Ishikawa (cell line): ENCODE results near the gene DPYD.

ENCODE experiments used
- CEBPB ChIP-seq: IDR thresholded peaks from 2 replicates; pipeline ENCODE4 v1.6.1; 2012
- CREB1 ChIP-seq: IDR thresholded peaks from 2 replicates; pipeline ENCODE4 v1.6.1; 2012; ENCODE audit warnings: low read depth
- EGR1 ChIP-seq: IDR thresholded peaks from 2 replicates; pipeline ENCODE4 v1.6.1; 2012
- EP300 ChIP-seq: IDR thresholded peaks from 2 replicates; pipeline ENCODE4 v1.6.1; 2012; ENCODE audit warnings: borderline replicate concordance
- FOXM1 ChIP-seq: IDR thresholded peaks from 2 replicates; pipeline ENCODE4 v1.6.1; 2012; ENCODE audit warnings: low read depth, borderline replicate concordance
- NFIC ChIP-seq: IDR thresholded peaks from 2 replicates; pipeline ENCODE4 v1.6.1; 2012
- RAD21 ChIP-seq: IDR thresholded peaks from 2 replicates; pipeline ENCODE4 v1.6.1; 2012; ENCODE audit warnings: low read depth
- TAF1 ChIP-seq: IDR thresholded peaks from 2 replicates; pipeline ENCODE4 v1.6.1; 2012; ENCODE audit warnings: low read depth, mild to moderate bottlenecking
- TCF12 ChIP-seq: IDR thresholded peaks from 2 replicates; pipeline ENCODE4 v1.6.1; 2012; ENCODE audit warnings: low read depth
- TEAD4 ChIP-seq: IDR thresholded peaks from 2 replicates; pipeline ENCODE4 v1.6.1; 2012
- YY1 ChIP-seq: IDR thresholded peaks from 2 replicates; pipeline ENCODE4 v1.6.1; 2012; ENCODE audit warnings: low read depth
- ZBTB7A ChIP-seq: IDR thresholded peaks from 2 replicates; pipeline ENCODE4 v1.6.1; 2012; ENCODE audit warnings: low read depth
- TF ChIP-seq, protein P1 (sequence below): IDR thresholded peaks from 2 replicates; pipeline ENCODE4 v1.6.1; 2012; ENCODE audit warnings: low read depth, mild to moderate bottlenecking
- TF ChIP-seq, protein P2 (sequence below): IDR thresholded peaks from 2 replicates; pipeline ENCODE4 v1.6.1; 2012
- TF ChIP-seq, protein P3 (sequence below): IDR thresholded peaks from 2 replicates; pipeline ENCODE4 v1.6.1; 2012

DPYD gene

DNA sequence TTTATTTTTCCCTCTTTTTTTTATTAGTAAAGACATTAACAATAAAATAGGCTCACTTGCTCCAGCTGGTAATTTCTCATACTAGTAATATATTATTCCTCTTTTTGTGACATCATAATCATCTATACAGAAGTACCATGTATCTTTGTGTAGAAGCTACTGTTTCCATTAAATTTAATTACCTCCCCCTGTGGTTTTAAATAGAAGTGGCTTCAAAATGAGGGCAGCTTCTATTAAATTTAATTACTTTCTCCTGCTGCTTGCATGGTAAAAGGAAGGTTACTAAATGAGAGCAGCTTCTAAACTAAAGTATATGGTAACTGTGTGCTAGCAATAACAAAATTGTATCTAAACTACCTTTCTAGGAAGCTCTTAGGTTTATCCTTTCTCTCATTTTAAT, 94.0 kb downstream of the DPYD start:
- TF ChIP-seq TCF12: no peak
- TF ChIP-seq EP300: no peak
- TF ChIP-seq, protein P1, sequence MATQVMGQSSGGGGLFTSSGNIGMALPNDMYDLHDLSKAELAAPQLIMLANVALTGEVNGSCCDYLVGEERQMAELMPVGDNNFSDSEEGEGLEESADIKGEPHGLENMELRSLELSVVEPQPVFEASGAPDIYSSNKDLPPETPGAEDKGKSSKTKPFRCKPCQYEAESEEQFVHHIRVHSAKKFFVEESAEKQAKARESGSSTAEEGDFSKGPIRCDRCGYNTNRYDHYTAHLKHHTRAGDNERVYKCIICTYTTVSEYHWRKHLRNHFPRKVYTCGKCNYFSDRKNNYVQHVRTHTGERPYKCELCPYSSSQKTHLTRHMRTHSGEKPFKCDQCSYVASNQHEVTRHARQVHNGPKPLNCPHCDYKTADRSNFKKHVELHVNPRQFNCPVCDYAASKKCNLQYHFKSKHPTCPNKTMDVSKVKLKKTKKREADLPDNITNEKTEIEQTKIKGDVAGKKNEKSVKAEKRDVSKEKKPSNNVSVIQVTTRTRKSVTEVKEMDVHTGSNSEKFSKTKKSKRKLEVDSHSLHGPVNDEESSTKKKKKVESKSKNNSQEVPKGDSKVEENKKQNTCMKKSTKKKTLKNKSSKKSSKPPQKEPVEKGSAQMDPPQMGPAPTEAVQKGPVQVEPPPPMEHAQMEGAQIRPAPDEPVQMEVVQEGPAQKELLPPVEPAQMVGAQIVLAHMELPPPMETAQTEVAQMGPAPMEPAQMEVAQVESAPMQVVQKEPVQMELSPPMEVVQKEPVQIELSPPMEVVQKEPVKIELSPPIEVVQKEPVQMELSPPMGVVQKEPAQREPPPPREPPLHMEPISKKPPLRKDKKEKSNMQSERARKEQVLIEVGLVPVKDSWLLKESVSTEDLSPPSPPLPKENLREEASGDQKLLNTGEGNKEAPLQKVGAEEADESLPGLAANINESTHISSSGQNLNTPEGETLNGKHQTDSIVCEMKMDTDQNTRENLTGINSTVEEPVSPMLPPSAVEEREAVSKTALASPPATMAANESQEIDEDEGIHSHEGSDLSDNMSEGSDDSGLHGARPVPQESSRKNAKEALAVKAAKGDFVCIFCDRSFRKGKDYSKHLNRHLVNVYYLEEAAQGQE: no peak
- TF ChIP-seq ZBTB7A: no peak
- TF ChIP-seq, protein P2, sequence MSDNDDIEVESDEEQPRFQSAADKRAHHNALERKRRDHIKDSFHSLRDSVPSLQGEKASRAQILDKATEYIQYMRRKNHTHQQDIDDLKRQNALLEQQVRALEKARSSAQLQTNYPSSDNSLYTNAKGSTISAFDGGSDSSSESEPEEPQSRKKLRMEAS: no peak
- TF ChIP-seq CEBPB: no peak
- no peak for TF ChIP-seq TEAD4
- TF ChIP-seq YY1: no peak
- TF ChIP-seq EGR1: no peak
- no peak for TF ChIP-seq CREB1
- TF ChIP-seq FOXM1: no peak
- no peak for TF ChIP-seq RAD21
- TF ChIP-seq NFIC: no peak
- TF ChIP-seq, protein P3, sequence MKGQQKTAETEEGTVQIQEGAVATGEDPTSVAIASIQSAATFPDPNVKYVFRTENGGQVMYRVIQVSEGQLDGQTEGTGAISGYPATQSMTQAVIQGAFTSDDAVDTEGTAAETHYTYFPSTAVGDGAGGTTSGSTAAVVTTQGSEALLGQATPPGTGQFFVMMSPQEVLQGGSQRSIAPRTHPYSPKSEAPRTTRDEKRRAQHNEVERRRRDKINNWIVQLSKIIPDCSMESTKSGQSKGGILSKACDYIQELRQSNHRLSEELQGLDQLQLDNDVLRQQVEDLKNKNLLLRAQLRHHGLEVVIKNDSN: no peak
- TF ChIP-seq TAF1: no peak

- TF ChIP-seq, protein P1: no peak
- no peak for TF ChIP-seq EGR1
- TF ChIP-seq ZBTB7A: no peak
These were observed 96.2 kb downstream of the DPYD start for GRCh38 chr1:97824624-97825023.

DNA sequence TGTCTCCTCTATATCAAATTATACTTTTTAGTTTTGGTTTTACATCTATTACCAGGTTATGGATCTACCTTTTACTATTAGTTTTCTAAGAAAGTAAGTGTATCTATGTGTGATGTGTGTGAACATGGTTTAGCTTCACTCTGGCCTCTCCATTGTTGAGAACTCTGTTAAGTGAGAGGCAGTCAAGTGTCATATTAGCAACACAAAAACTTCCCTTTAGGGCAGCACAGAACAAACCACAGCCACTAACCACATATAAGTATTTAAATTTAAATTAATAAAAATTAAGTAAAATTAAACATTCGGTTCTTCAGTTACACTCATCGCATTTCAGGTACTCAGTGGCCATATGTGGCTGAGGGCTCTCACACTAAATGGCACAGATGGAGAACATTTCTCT, 96.6 kb downstream of the DPYD start:
- TF ChIP-seq EGR1: no peak
- TF ChIP-seq, protein P1: no peak
- no peak for TF ChIP-seq FOXM1
- no peak for TF ChIP-seq NFIC
- TF ChIP-seq EP300: no peak

DNA sequence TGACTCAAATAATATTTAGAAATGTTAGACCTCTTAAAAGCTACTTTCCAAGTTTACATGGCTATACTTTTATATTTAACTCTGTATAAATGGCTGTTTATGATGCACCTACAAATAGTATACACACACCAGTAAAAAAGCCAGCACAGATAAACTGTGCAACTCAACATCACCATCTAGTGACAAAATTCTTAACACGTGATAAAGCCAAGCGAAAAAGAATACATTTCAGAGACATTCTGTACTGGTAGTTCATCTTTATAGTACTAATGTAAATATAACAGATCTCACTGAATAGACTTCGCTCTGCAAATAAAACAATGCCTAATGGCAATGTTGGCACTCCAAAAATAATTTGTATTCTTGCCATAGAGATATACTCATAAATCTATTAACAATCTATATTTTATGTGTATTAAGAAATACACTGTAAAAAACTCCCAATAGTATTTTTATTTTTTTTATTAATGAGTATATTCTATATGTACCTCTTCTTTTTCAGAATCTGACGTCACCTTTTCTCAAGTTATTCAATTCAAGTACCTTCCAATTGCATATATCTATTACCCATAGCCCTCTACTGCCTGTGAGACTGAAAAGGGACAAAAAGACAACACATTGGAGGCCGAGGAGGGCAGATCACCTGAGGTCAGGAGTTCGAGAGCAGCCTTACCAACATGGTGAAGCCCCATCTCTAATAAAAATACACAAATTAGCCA, 100.2 kb downstream of the DPYD start:
- TF ChIP-seq TAF1 (no peak), RAD21 (peak; percentile 71)

DNA sequence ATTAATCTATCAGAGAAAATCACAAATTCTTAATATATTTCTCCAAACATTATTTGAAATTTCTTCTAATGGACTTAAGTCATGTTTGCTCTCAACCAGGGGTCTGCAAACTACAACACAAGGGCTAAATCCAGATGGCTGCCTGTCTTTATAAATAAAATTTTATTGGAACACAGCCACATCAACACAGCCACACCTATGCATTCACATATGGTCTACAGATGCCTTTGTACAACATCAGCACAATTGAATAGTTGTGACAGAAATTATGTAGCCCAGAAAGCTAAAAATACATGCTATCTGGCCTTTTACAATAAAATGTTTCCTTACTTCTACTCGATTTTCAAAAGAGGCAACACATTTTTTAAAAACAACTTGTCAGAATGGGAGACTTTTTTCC, 103.9 kb downstream of the DPYD start:
- TF ChIP-seq NFIC: no peak
- no peak for TF ChIP-seq EGR1
- TF ChIP-seq, protein P1: no peak
- no peak for TF ChIP-seq TAF1
- no peak for TF ChIP-seq EP300
- TF ChIP-seq CEBPB: no peak
- no peak for TF ChIP-seq FOXM1
- TF ChIP-seq ZBTB7A: no peak
- no peak for TF ChIP-seq RAD21
- no peak for TF ChIP-seq TEAD4
